HCT116 (cell line): ENCODE data around the gene KYAT1. TPM values are rescaled to one million over a fixed set of nuclear protein-coding genes. Genes with fewer than 3 reads are reported as not detected.

Experiments
- ATAC-seq: fragments of 200-7000 bp; cut with Tn5 transposase; 2 replicates; pipeline ENCODE4 v1.9.1; 2020; ENCODE audit warnings: mild to moderate bottlenecking, moderate library complexity
- BruUV-seq: library from RNA; stranded (reverse); fragments of 400-500 nt; replicated peaks from 2 replicates; lab custom pipeline; 2021; lab: Mats Ljungman, UMichigan
- CTCF ChIA-PET: fragments of 300-600 bp; sonication (Branson Sonifier 250); formaldehyde crosslinking; loops from one replicate; lab custom pipeline; 2021; ENCODE audit warnings: antibody characterized with exemption; lab: Charles Lee
- POLR2A ChIA-PET: fragments of 300-600, 350-600 bp; sonication (Branson Sonifier 250); formaldehyde crosslinking; loops from one replicate; lab custom pipeline; 2021; ENCODE audit warnings: antibody characterized with exemption; lab: Charles Lee
- RAD21 ChIA-PET, 2 experiments: fragments of 300-600 bp; sonication (Branson Sonifier 250); formaldehyde crosslinking; loops; one replicate each; lab custom pipeline; 2023; ENCODE audit warnings: low total read pairs in 2 of 2; ENCODE audit not compliant: uncharacterized antibody in 2 of 2, unreplicated experiment in 2 of 2, low non-redundant PET in 1 of 2; lab: Charles Lee
- DNase-seq: peaks from one replicate; pipeline ENCODE4 v3.0.0-alpha.2; 2010; ENCODE audit warnings: low read depth, low spot score
- H2AFZ ChIP-seq: fragments of 200-600 bp; shearing (Covaris generic), sonication (generic); 2 replicates; pipeline ENCODE4 v1.6.1; 2017; ENCODE audit warnings: low read depth, mixed run types, mixed read lengths, antibody characterized with exemption, low read length; ENCODE audit not compliant: poor library complexity, severe bottlenecking
- H3K27ac ChIP-seq: 2 replicates; pipeline ENCODE4 v1.5.1; 2012; ENCODE audit warnings: low read depth, low read length
- H3K27me3 ChIP-seq: fragments of 200-600 bp; sonication (generic); 2 replicates; pipeline ENCODE4 v1.6.1; 2016; ENCODE audit warnings: mixed run types, low read length, mixed read lengths; ENCODE audit not compliant: insufficient read depth
- H3K36me3 ChIP-seq, 2 experiments: fragments of 200-500 bp in 1 of 2; fragments of 200-600 bp in 1 of 2; sonication (Bioruptor generic) in 1 of 2; sonication (generic) in 1 of 2; 2 replicates each; pipeline versions ENCODE4 v1.5.1 to v1.6.1; 2014 to 2016; ENCODE audit warnings: low read length in 2 of 2, inconsistent platforms in 1 of 2, mixed read lengths in 1 of 2, mixed run types in 1 of 2; ENCODE audit not compliant: insufficient read depth in 2 of 2, control insufficient read depth in 1 of 2
- H3K4me1 ChIP-seq, 2 experiments: fragments of 200-600 bp in 1 of 2; sonication (generic) in 1 of 2; 2 replicates each; pipeline versions ENCODE4 v1.5.1 to v1.6.1; 2012 to 2017; ENCODE audit warnings: low read length in 2 of 2, inconsistent platforms in 1 of 2, mild to moderate bottlenecking in 1 of 2, mixed read lengths in 1 of 2, mixed run types in 1 of 2, moderate library complexity in 1 of 2; ENCODE audit not compliant: insufficient read depth in 2 of 2, control insufficient read depth in 1 of 2
- H3K4me2 ChIP-seq: fragments of 200-600 bp; sonication (generic); 2 replicates; pipeline ENCODE4 v1.6.1; 2017; ENCODE audit warnings: mixed run types, low read length, mixed read lengths
- H3K4me3 ChIP-seq, 2 experiments: fragments of 200-600 bp in 1 of 2; sonication (generic) in 1 of 2; replicated peaks in 1 of 2; 2 replicates each; pipeline ENCODE4 v1.5.1; 2011 to 2016; ENCODE audit warnings: low read length in 2 of 2, control low read depth in 1 of 2, low read depth in 1 of 2, mild to moderate bottlenecking in 1 of 2, mixed read lengths in 1 of 2, mixed run types in 1 of 2
- H3K79me2 ChIP-seq: fragments of 200-600 bp; sonication (generic); 2 replicates; pipeline ENCODE4 v1.6.1; 2017; ENCODE audit warnings: mild to moderate bottlenecking, mixed run types, low read length, moderate library complexity, mixed read lengths; ENCODE audit not compliant: insufficient read depth
- H3K9ac ChIP-seq: fragments of 200-600 bp; sonication (generic); 2 replicates; pipeline ENCODE4 v1.6.1; 2016; ENCODE audit warnings: low read length, mixed read lengths
- H3K9me2 ChIP-seq: fragments of 200-600 bp; sonication (generic), shearing (Covaris generic); 2 replicates; pipeline ENCODE4 v1.6.1; 2017; ENCODE audit warnings: mixed run types, mild to moderate bottlenecking, moderate library complexity; ENCODE audit not compliant: insufficient read depth
- H3K9me3 ChIP-seq, 2 experiments: fragments of 200-500 bp in 1 of 2; fragments of 200-600 bp in 1 of 2; sonication (Bioruptor generic) in 1 of 2; sonication (generic) in 1 of 2; 2 replicates each; pipeline ENCODE4 v1.6.1; 2014 to 2017; ENCODE audit warnings: low read length in 2 of 2, mixed read lengths in 2 of 2, inconsistent platforms in 1 of 2, low read depth in 1 of 2, mild to moderate bottlenecking in 1 of 2, mixed run types in 1 of 2, moderate library complexity in 1 of 2; ENCODE audit not compliant: control insufficient read depth in 1 of 2, insufficient read depth in 1 of 2
- H4K20me1 ChIP-seq: fragments of 200-600 bp; sonication (generic), shearing (Covaris generic); 2 replicates; pipeline ENCODE4 v1.6.1; 2017; ENCODE audit warnings: mixed run types, mild to moderate bottlenecking, moderate library complexity; ENCODE audit not compliant: insufficient read depth
- CBX3 ChIP-seq: IDR thresholded peaks from 2 replicates; pipeline ENCODE4 v1.6.1; 2012; ENCODE audit warnings: low read depth
- CEBPB ChIP-seq: IDR thresholded peaks from 2 replicates; pipeline ENCODE4 v1.6.1; 2012; ENCODE audit warnings: low read depth
- EGR1 ChIP-seq: IDR thresholded peaks from 2 replicates; pipeline ENCODE4 v1.6.1; 2012; ENCODE audit warnings: low read depth
- ELF1 ChIP-seq: IDR thresholded peaks from 2 replicates; pipeline ENCODE4 v1.6.1; 2012; ENCODE audit warnings: low read depth, borderline replicate concordance
- FOSL1 ChIP-seq: IDR thresholded peaks from 2 replicates; pipeline ENCODE4 v1.6.1; 2012; ENCODE audit warnings: low read depth
- POLR2A ChIP-seq: IDR thresholded peaks from 2 replicates; pipeline ENCODE4 v1.7.0; 2011; ENCODE audit warnings: borderline replicate concordance; ENCODE audit not compliant: insufficient read depth, insufficient read length; ENCODE audit errors: extremely low read depth
- POLR2AphosphoS5 ChIP-seq: IDR thresholded peaks from 2 replicates; pipeline ENCODE4 v1.6.1; 2011; ENCODE audit warnings: mild to moderate bottlenecking, low read depth, low read length, moderate library complexity
- SP1 ChIP-seq: IDR thresholded peaks from 2 replicates; pipeline ENCODE4 v1.6.1; 2012; ENCODE audit warnings: low read depth
- TCF7L2 ChIP-seq: IDR thresholded peaks from 2 replicates; pipeline ENCODE4 v1.7.0; 2011; ENCODE audit warnings: borderline replicate concordance, inconsistent platforms; ENCODE audit not compliant: insufficient read depth, insufficient read length; ENCODE audit errors: extremely low read depth
- ZNF274 ChIP-seq: fragments of 200-500 bp; sonication (Bioruptor generic); IDR thresholded peaks from 2 replicates; pipeline ENCODE4 v1.6.1; 2014; ENCODE audit warnings: mild to moderate bottlenecking, low read depth, low read length, inconsistent platforms
- intact Hi-C: fragments of 100-400 bp; cut with micrococcal nuclease; formaldehyde crosslinking; loops from 2 replicates; pipeline ENCODE4 v1.10.0; 2022
- total RNA-seq: library from RNA; stranded (reverse); gene quantifications from one replicate; pipeline ENCODE4 v1.2.1, GENCODE V29; 2021; ENCODE audit not compliant: unreplicated experiment
- TF ChIP-seq, protein P1 (sequence below): IDR thresholded peaks from 2 replicates; pipeline ENCODE4 v1.6.1; 2011; ENCODE audit warnings: mild to moderate bottlenecking, low read length, moderate library complexity; ENCODE audit not compliant: insufficient replicate concordance; ENCODE audit errors: extremely low read depth
- TF ChIP-seq, protein P2 (sequence below): IDR thresholded peaks from 2 replicates; pipeline ENCODE4 v1.6.1; 2012; ENCODE audit warnings: low read depth
- TF ChIP-seq, protein P3 (sequence below): IDR thresholded peaks from 2 replicates; pipeline ENCODE4 v1.6.1; 2012
- TF ChIP-seq, protein P4 (sequence below): IDR thresholded peaks from 2 replicates; pipeline ENCODE4 v1.6.1; 2012

KYAT1 gene
- total RNA-seq, 1 experiment from 2014 or later, result 10.1 TPM

DNA sequence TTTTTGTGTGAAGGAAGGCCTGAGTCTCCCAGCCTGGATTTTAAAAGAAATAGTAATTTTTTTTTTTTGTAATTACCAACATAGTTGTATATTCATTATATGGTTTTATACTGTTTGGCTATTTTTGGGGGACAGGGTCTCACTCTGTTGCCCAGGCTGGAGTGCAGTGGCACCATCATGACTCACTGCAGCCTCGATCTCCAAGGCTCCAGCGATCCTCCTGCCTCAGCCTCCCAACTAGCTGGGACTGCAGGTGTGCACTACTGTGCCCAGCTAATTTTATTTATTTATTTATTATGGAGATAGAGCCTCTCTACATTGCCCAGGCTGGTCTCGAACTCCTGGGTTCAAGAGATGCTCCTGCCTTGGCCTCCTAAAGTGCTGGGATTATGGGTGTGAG, 5.3 kb upstream of the KYAT1 start:
- ChIA-PET CTCF (no interaction called here), RAD21 (no interaction called here), POLR2A (no interaction called here)
- ATAC-seq (no peak), DNase-seq (no peak)
- Histone ChIP-seq H3K36me3 (peaks cover 5 to 7% of the 10 kb centered on the region in 2 experiments; a peak in 3 of 4 replicates), H3K4me3 (no peak overlapping the region), H3K27ac (no peak overlapping the region), H2AFZ (no peak overlapping the region), H3K4me1 (peaks cover 4 to 19% of the 10 kb centered on the region in 2 experiments; a peak in 3 of 4 replicates), H4K20me1 (no peaks in the 10 kb centered on the region), H3K4me2 (no peak overlapping the region), H3K27me3 (no peaks in the 10 kb centered on the region), H3K9me2 (no peaks in the 10 kb centered on the region), H3K9ac (no peak overlapping the region), H3K79me2 (peaks cover 37% of the 10 kb centered on the region), H3K9me3 (no peaks in the 10 kb centered on the region)
- no TSS peak for BruUV-seq
- TF ChIP-seq SP1, result no peak
- no peak for TF ChIP-seq EGR1
- TF ChIP-seq ELF1, result no peak
- TF ChIP-seq, protein P1, sequence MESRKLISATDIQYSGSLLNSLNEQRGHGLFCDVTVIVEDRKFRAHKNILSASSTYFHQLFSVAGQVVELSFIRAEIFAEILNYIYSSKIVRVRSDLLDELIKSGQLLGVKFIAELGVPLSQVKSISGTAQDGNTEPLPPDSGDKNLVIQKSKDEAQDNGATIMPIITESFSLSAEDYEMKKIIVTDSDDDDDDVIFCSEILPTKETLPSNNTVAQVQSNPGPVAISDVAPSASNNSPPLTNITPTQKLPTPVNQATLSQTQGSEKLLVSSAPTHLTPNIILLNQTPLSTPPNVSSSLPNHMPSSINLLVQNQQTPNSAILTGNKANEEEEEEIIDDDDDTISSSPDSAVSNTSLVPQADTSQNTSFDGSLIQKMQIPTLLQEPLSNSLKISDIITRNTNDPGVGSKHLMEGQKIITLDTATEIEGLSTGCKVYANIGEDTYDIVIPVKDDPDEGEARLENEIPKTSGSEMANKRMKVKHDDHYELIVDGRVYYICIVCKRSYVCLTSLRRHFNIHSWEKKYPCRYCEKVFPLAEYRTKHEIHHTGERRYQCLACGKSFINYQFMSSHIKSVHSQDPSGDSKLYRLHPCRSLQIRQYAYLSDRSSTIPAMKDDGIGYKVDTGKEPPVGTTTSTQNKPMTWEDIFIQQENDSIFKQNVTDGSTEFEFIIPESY, result no peak
- TF ChIP-seq, protein P2, sequence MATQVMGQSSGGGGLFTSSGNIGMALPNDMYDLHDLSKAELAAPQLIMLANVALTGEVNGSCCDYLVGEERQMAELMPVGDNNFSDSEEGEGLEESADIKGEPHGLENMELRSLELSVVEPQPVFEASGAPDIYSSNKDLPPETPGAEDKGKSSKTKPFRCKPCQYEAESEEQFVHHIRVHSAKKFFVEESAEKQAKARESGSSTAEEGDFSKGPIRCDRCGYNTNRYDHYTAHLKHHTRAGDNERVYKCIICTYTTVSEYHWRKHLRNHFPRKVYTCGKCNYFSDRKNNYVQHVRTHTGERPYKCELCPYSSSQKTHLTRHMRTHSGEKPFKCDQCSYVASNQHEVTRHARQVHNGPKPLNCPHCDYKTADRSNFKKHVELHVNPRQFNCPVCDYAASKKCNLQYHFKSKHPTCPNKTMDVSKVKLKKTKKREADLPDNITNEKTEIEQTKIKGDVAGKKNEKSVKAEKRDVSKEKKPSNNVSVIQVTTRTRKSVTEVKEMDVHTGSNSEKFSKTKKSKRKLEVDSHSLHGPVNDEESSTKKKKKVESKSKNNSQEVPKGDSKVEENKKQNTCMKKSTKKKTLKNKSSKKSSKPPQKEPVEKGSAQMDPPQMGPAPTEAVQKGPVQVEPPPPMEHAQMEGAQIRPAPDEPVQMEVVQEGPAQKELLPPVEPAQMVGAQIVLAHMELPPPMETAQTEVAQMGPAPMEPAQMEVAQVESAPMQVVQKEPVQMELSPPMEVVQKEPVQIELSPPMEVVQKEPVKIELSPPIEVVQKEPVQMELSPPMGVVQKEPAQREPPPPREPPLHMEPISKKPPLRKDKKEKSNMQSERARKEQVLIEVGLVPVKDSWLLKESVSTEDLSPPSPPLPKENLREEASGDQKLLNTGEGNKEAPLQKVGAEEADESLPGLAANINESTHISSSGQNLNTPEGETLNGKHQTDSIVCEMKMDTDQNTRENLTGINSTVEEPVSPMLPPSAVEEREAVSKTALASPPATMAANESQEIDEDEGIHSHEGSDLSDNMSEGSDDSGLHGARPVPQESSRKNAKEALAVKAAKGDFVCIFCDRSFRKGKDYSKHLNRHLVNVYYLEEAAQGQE, result no peak
- no peak for TF ChIP-seq POLR2A
- no peak for TF ChIP-seq ZNF274
- no peak for TF ChIP-seq CEBPB
- TF ChIP-seq, protein P3, sequence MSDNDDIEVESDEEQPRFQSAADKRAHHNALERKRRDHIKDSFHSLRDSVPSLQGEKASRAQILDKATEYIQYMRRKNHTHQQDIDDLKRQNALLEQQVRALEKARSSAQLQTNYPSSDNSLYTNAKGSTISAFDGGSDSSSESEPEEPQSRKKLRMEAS, result no peak
- TF ChIP-seq FOSL1, result no peak
- TF ChIP-seq TCF7L2, result no peak
- TF ChIP-seq CBX3, result no peak
- TF ChIP-seq, protein P4, sequence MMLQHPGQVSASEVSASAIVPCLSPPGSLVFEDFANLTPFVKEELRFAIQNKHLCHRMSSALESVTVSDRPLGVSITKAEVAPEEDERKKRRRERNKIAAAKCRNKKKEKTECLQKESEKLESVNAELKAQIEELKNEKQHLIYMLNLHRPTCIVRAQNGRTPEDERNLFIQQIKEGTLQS, result no peak
- TF ChIP-seq POLR2AphosphoS5, result no peak
- intact Hi-C loops, result no loop called here
